ENCODE results near the gene SPATA16. TPM values are rescaled to one million over a fixed set of nuclear protein-coding genes. Genes with fewer than 3 reads are reported as not detected.

The SPATA16 gene
- total and polyA plus RNA-seq, 2 donors (not counting 3 experiments of a cell fraction or from before 2014, with no cell fraction given), result not detected

DNA sequence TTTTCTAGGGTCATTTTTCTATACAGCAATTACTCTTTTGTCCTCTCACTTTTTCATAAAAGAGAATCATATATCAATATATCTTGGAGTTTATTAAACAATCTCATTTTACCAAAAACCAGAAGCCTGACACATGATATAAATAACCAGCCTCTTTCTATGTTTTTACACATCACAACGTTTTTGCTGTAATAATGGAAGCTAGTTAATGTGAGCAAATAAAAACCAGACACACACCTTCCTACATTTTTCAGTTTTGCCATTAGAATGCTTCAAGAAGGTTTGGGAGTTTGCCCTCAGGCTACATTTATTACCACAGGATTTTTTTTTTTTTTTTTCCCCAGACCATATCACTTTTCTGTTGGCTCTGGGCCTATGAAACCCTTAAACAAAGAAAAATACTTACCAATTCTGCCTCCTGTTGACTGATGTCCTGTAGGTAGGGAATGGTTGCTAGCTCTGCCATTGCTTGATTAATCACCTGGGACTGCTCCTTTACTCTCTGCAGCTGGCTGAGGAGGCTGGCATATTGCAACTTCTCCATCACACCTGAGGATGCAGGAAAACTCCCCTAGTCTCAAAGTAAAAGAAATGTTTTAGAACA, 225.0 kb downstream of the SPATA16 start:
- CTCF ChIA-PET, result interaction anchor here (1.0 to 1.5 kb wide), 5 partner anchors 13 to 130 kb away, joined by 3 to 9 read pairs (median 3); no protein-coding TSS in a partner anchor
- H3K79me2 ChIP-seq (ENCODE audit: control insufficient read depth, insufficient read depth, low read length), result no peaks in the 10 kb centered on the region

DNA sequence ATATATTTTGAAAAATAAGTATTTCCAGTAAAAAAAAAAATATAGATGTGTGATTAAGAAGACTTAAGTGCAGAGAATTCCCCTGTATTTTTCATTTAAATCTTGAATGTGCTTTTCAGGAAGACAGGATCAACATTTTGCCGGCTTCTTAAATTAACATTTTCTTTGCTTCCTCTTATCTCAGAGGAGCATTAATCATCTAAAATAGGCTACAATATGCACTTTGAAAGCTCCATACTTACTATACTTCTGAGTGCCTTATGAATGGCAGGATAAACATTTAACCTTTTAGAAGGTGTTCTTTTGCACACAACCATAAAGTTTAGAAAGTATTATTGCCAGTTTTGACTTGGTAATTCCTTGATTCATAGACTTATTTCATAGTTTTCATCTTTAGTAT, 226.2 kb downstream of the SPATA16 start:
- no peak overlapping the region for H3K4me3 ChIP-seq (replicated peaks in 1 of 3; ENCODE audit: insufficient read depth in 1 of 3, low read depth in 1 of 3, low read length in 3 of 3)
- DNase-seq (ENCODE audit: low read depth, low spot score) (peak; percentile 49), FAIRE-seq (no peak)
- no peaks in the 10 kb centered on the region for H3K79me2 ChIP-seq (ENCODE audit: control insufficient read depth, insufficient read depth, low read length)
- TF ChIP-seq GATA2 (IDR thresholded peaks at IDR 0.05; ENCODE audit: insufficient read depth, insufficient read length, low read depth, low read length) (no peak), POLR2AphosphoS5 (IDR thresholded peaks at IDR 0.05; ENCODE audit: insufficient read depth, low read depth, low read length) (no peak), JUN (IDR thresholded peaks at IDR 0.05; ENCODE audit: borderline replicate concordance, insufficient read depth, insufficient read length, low read depth) (no peak), MYC (IDR thresholded peaks at IDR 0.05; ENCODE audit: low read depth, low read length) (no peak), POLR2A (IDR thresholded peaks at IDR 0.05; ENCODE audit: low read depth, low read length) (no peak), CTCF (IDR thresholded peaks at IDR 0.05; ENCODE audit: extremely low read depth in 1 of 2, insufficient read depth in 1 of 2, low read depth in 1 of 2, low read length in 2 of 2) (no peak)
- TF ChIP-seq, protein P1, sequence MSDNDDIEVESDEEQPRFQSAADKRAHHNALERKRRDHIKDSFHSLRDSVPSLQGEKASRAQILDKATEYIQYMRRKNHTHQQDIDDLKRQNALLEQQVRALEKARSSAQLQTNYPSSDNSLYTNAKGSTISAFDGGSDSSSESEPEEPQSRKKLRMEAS (IDR thresholded peaks at IDR 0.05; ENCODE audit: insufficient read depth, insufficient read length), result no peak
- no TSS peak for BruUV-seq (replicated peaks)
- no peak overlapping the region for H3K9ac ChIP-seq (replicated peaks; ENCODE audit: extremely low read depth, insufficient read depth, low read length)
- H3K36me3 ChIP-seq (ENCODE audit: control insufficient read depth in 2 of 2, extremely low read depth in 1 of 2, insufficient read depth in 2 of 2, low read length in 2 of 2), result no peaks in the 10 kb centered on the region
- H4K20me1 ChIP-seq (replicated peaks; ENCODE audit: control insufficient read depth, extremely low read depth, insufficient read depth, low read length), result no peaks in the 10 kb centered on the region
- peaks cover 48% of the 10 kb centered on the region for H3K4me1 ChIP-seq (ENCODE audit: control insufficient read depth, extremely low read depth, insufficient read depth, low read length)
- H3K9me3 ChIP-seq (replicated peaks; ENCODE audit: control insufficient read depth, insufficient read depth, low read length), result no peaks in the 10 kb centered on the region
- dilution Hi-C loops (cut with MboI; ENCODE audit: extremely low pct_ligation_motif_present, low sequenced_read_pairs), result no loop called here
- no peaks in the 10 kb centered on the region for H3K9me1 ChIP-seq (replicated peaks; ENCODE audit: control insufficient read depth, extremely low read depth, insufficient read depth, low read length)
- H3K27me3 ChIP-seq (ENCODE audit: control insufficient read depth in 2 of 2, insufficient read depth in 2 of 2, low read length in 2 of 2), result no peaks in the 10 kb centered on the region
- no peak overlapping the region for H3K27ac ChIP-seq (ENCODE audit: insufficient read depth, low read depth, low read length)
- H2AFZ ChIP-seq (ENCODE audit: low read depth, low read length), result peak overlapping the region; percentile 47
- intact Hi-C loops (cut with micrococcal nuclease), result loop anchor here (5.0 kb wide), 3 partner anchors 78 to 482 kb away; partner anchors contain the start of gene NLGN1
- H3K4me2 ChIP-seq (ENCODE audit: insufficient read depth, low read length), result peak overlapping the region; percentile 77
- POLR2A ChIA-PET, result interaction anchor here (1.4 kb wide), 1 partner anchor 25 kb away, joined by 3 read pairs; no protein-coding TSS in a partner anchor
- CTCF ChIA-PET, result interaction anchor here (0.6 to 1.5 kb wide), 6 partner anchors 12 to 132 kb away, joined by 3 to 9 read pairs (median 4); no protein-coding TSS in a partner anchor

More for the DNA sequence above, 225.0 kb downstream of the SPATA16 start:
- no peaks in the 10 kb centered on the region for H3K9me3 ChIP-seq (replicated peaks; ENCODE audit: control insufficient read depth, insufficient read depth, low read length)
- dilution Hi-C loops (cut with MboI; ENCODE audit: extremely low pct_ligation_motif_present, low sequenced_read_pairs) (no loop called here), intact Hi-C loops (cut with micrococcal nuclease) (loop anchor here (5.0 kb wide), 3 partner anchors 79 to 481 kb away; partner anchors contain the start of gene NLGN1)
- no peak for FAIRE-seq
- no peak for TF ChIP-seq EZH2 (IDR thresholded peaks at IDR 0.05; ENCODE audit: borderline replicate concordance, low read depth, low read length, severe bottlenecking)
- TF ChIP-seq, protein P1 (IDR thresholded peaks at IDR 0.05; ENCODE audit: insufficient read depth, insufficient read length), result no peak
- H3K4me1 ChIP-seq (ENCODE audit: control insufficient read depth, extremely low read depth, insufficient read depth, low read length), result peaks cover 49% of the 10 kb centered on the region
- H3K27ac ChIP-seq (ENCODE audit: insufficient read depth, low read depth, low read length), result no peak overlapping the region
- no peaks in the 10 kb centered on the region for H4K20me1 ChIP-seq (replicated peaks; ENCODE audit: control insufficient read depth, extremely low read depth, insufficient read depth, low read length)
- BruUV-seq (replicated peaks), result no TSS peak
- H3K9me1 ChIP-seq (replicated peaks; ENCODE audit: control insufficient read depth, extremely low read depth, insufficient read depth, low read length), result no peaks in the 10 kb centered on the region
- H3K9ac ChIP-seq (replicated peaks; ENCODE audit: extremely low read depth, insufficient read depth, low read length), result no peak overlapping the region
- no peak overlapping the region for H3K4me3 ChIP-seq (replicated peaks in 1 of 3; ENCODE audit: insufficient read depth in 1 of 3, low read depth in 1 of 3, low read length in 3 of 3)
- no peaks in the 10 kb centered on the region for H3K27me3 ChIP-seq (ENCODE audit: control insufficient read depth in 2 of 2, insufficient read depth in 2 of 2, low read length in 2 of 2)
- H2AFZ ChIP-seq (ENCODE audit: low read depth, low read length), result no peak overlapping the region
- POLR2A ChIA-PET, result interaction anchor here (1.4 kb wide), 1 partner anchor 24 kb away, joined by 3 read pairs; no protein-coding TSS in a partner anchor
- no peaks in the 10 kb centered on the region for H3K36me3 ChIP-seq (ENCODE audit: control insufficient read depth in 2 of 2, extremely low read depth in 1 of 2, insufficient read depth in 2 of 2, low read length in 2 of 2)
- H3K4me2 ChIP-seq (ENCODE audit: insufficient read depth, low read length), result no peak overlapping the region
- DNase-seq (ENCODE audit: low read depth, low spot score), result no peak
